ENCODE measurements around the gene MAP2K2. TPM values are rescaled to one million over a fixed set of nuclear protein-coding genes. Genes with fewer than 3 reads are reported as not detected.

Gene MAP2K2
- polyA plus RNA-seq, 1 donor from 2014 or later, result 95.5 TPM

- H4K20me1 ChIP-seq (ENCODE audit: insufficient read depth), result no peaks in the 10 kb centered on the region
- H3K27me3 ChIP-seq (ENCODE audit: insufficient read depth, low read depth, low read length), result no peaks in the 10 kb centered on the region
- TF ChIP-seq SMC3 (conservative IDR thresholded peaks at IDR 0.05; ENCODE audit: poor library complexity), result no peak
- no peaks in the 10 kb centered on the region for H3K36me3 ChIP-seq (ENCODE audit: insufficient read depth, low read length)
- H3K4me2 ChIP-seq (ENCODE audit: low read length), result no peak overlapping the region
- no peaks in the 10 kb centered on the region for H3K9me2 ChIP-seq (ENCODE audit: insufficient read depth, low read length)
- no peak overlapping the region for H2AFZ ChIP-seq (ENCODE audit: low read depth, low read length)
- H3F3A ChIP-seq (ENCODE audit: insufficient read depth, low read length, poor library complexity, severe bottlenecking), result no peaks in the 10 kb centered on the region
- H3K27ac ChIP-seq (ENCODE audit: low read length), result no peak overlapping the region
- H3K79me2 ChIP-seq (replicated peaks; ENCODE audit: insufficient read depth, low read length), result no peaks in the 10 kb centered on the region
- H3K9me3 ChIP-seq (ENCODE audit: low read length), result no peaks in the 10 kb centered on the region
- no peak overlapping the region for H3K4me3 ChIP-seq (ENCODE audit: low read length)
- H3K9ac ChIP-seq (ENCODE audit: low read length), result no peak overlapping the region
Measured at GRCh38 chr19:4151623-4152022, 27.7 kb upstream of the MAP2K2 start.

- Histone ChIP-seq H3K27ac (ENCODE audit: low read length) (no peak overlapping the region), H3K9me3 (ENCODE audit: low read length) (no peaks in the 10 kb centered on the region), H3K9ac (ENCODE audit: low read length) (no peak overlapping the region), H3K9me2 (ENCODE audit: insufficient read depth, low read length) (no peaks in the 10 kb centered on the region), H2AFZ (ENCODE audit: low read depth, low read length) (no peak overlapping the region), H3K4me3 (ENCODE audit: low read length) (no peak overlapping the region), H4K20me1 (ENCODE audit: insufficient read depth) (no peaks in the 10 kb centered on the region), H3K4me2 (ENCODE audit: low read length) (no peak overlapping the region), H3K79me2 (replicated peaks; ENCODE audit: insufficient read depth, low read length) (no peaks in the 10 kb centered on the region), H3K36me3 (ENCODE audit: insufficient read depth, low read length) (no peaks in the 10 kb centered on the region), H3F3A (ENCODE audit: insufficient read depth, low read length, poor library complexity, severe bottlenecking) (no peaks in the 10 kb centered on the region), H3K27me3 (ENCODE audit: insufficient read depth, low read depth, low read length) (no peaks in the 10 kb centered on the region)
- TF ChIP-seq REST (IDR thresholded peaks at IDR 0.05; ENCODE audit: borderline replicate concordance), result no peak
- TF ChIP-seq EP300 (conservative IDR thresholded peaks at IDR 0.05; ENCODE audit: poor library complexity, severe bottlenecking), result no peak
- no peak for TF ChIP-seq EZH2 (IDR thresholded peaks at IDR 0.05; ENCODE audit: borderline replicate concordance, insufficient read depth, low read length, poor library complexity, severe bottlenecking)
- TF ChIP-seq RAD21 (conservative IDR thresholded peaks at IDR 0.05), result no peak
- no peak for TF ChIP-seq TAF1 (IDR thresholded peaks at IDR 0.05; ENCODE audit: low read depth)
- TF ChIP-seq POLR2AphosphoS5 (IDR thresholded peaks at IDR 0.05), result no peak
- no peak for TF ChIP-seq CTCF (IDR thresholded peaks at IDR 0.05; ENCODE audit: poor library complexity, severe bottlenecking)
- no peak for TF ChIP-seq MXI1 (conservative IDR thresholded peaks at IDR 0.05; ENCODE audit: poor library complexity, severe bottlenecking)
- no peak for TF ChIP-seq SMC3 (conservative IDR thresholded peaks at IDR 0.05; ENCODE audit: poor library complexity)
Measured at GRCh38 chr19:4149518-4150288, 25.8 kb upstream of the MAP2K2 start.

Data from neural cell (in vitro differentiated cells).